Stimulated activated CD8-positive, alpha-beta memory T cell treated with anti-CD3 and anti-CD28 coated beads, Interleukin-7, amount 100 ng/mL, for 48 hours (primary cell): ENCODE results near the gene SLC15A3.

Source experiments
- DNase-seq, 2 donors: peaks; one replicate each; pipeline ENCODE4 v3.0.0-alpha.2; 2020; ENCODE audit warnings: low read depth in 1 of 2; ENCODE audit errors: extremely low read depth in 1 of 2

Gene SLC15A3

GRCh38 chr11:60951904-60952741 is at the start of gene SLC15A3:
SLC15A3 (minus strand) TSS chr11:60952176; CDS start chr11:60951551, 625 bp downstream.
- no peak for DNase-seq

- no peak for DNase-seq
Observed at GRCh38 chr11:61000426-61000825, 48.5 kb upstream of the SLC15A3 start.

- no peak for DNase-seq
Observed at GRCh38 chr11:60996381-60997138, 44.6 kb upstream of the SLC15A3 start.

- DNase-seq = no peak
Observed at GRCh38 chr11:60995798-60996197, 43.8 kb upstream of the SLC15A3 start.

GRCh38 chr11:60994541-60995080 is 42.6 kb upstream of the SLC15A3 start:
- no peak for DNase-seq

- DNase-seq = no peak
Observed at GRCh38 chr11:60993615-60994014, 41.6 kb upstream of the SLC15A3 start.

- DNase-seq = no peak
Observed at GRCh38 chr11:60992842-60993409, 41.0 kb upstream of the SLC15A3 start.

GRCh38 chr11:60991457-60991856 is 39.5 kb upstream of the SLC15A3 start:
- no peak for DNase-seq

- no peak for DNase-seq
Observed at GRCh38 chr11:60989093-60989650, 37.2 kb upstream of the SLC15A3 start.

- DNase-seq = no peak
Observed at GRCh38 chr11:60988658-60989057, 36.7 kb upstream of the SLC15A3 start.

- DNase-seq = peak in 1 of 2 donors; percentile 78
Observed at GRCh38 chr11:60987577-60988277, 35.8 kb upstream of the SLC15A3 start.

GRCh38 chr11:60985991-60986915 is 34.3 kb upstream of the SLC15A3 start:
- DNase-seq = peak; percentile 78 to 95

- no peak for DNase-seq
Observed at GRCh38 chr11:60985501-60985900, 33.5 kb upstream of the SLC15A3 start.

GRCh38 chr11:60984636-60985035 is 32.7 kb upstream of the SLC15A3 start:
- no peak for DNase-seq

GRCh38 chr11:60984149-60984548 is 32.2 kb upstream of the SLC15A3 start:
- no peak for DNase-seq

- DNase-seq = no peak
Observed at GRCh38 chr11:60982184-60982583, 30.2 kb upstream of the SLC15A3 start.

GRCh38 chr11:60981515-60981914 is 29.5 kb upstream of the SLC15A3 start:
- DNase-seq = no peak

- peak; percentile 64 to 75 for DNase-seq
Observed at GRCh38 chr11:60978546-60979380, 26.8 kb upstream of the SLC15A3 start.
